Dedifferentiated amniotic fluid mesenchymal stem cell (primary cell): Measurements from ENCODE around the gene ZNF225.
"Not testable (repeated sequence)": the region's sequence is repeated elsewhere in the genome, so short reads cannot be mapped to it uniquely, and the experiment has no call there.

Experiments
- DNase-seq: peaks from one replicate; pipeline ENCODE4 v3.0.0-alpha.2; 2016; ENCODE audit errors: extremely low spot score

Gene ZNF225

GRCh38 chr19:44163789-44164188 is 50.6 kb downstream of the ZNF225 start:
- no peak for DNase-seq

- no peak for DNase-seq
Measured at GRCh38 chr19:44164327-44164672, 51.1 kb downstream of the ZNF225 start.

- peak; percentile 99 for DNase-seq
Measured at GRCh38 chr19:44164673-44165512, 51.7 kb downstream of the ZNF225 start, which contains the start of gene ZNF226. Gene ZNF226 (plus strand): TSS chr19:44165100. CDS start chr19:44170081, 4,981 bp downstream.

- DNase-seq: not testable (repeated sequence)
Measured at GRCh38 chr19:44170660-44171059, 57.5 kb downstream of the ZNF225 start.

GRCh38 chr19:44176590-44176989 is 63.4 kb downstream of the ZNF225 start:
- no peak for DNase-seq

GRCh38 chr19:44180968-44181367 is 67.8 kb downstream of the ZNF225 start:
- DNase-seq: no peak

- DNase-seq: no peak
Measured at GRCh38 chr19:44182145-44182544, 68.9 kb downstream of the ZNF225 start.
